Measurements from ENCODE around the gene TRPV6.

DNA sequence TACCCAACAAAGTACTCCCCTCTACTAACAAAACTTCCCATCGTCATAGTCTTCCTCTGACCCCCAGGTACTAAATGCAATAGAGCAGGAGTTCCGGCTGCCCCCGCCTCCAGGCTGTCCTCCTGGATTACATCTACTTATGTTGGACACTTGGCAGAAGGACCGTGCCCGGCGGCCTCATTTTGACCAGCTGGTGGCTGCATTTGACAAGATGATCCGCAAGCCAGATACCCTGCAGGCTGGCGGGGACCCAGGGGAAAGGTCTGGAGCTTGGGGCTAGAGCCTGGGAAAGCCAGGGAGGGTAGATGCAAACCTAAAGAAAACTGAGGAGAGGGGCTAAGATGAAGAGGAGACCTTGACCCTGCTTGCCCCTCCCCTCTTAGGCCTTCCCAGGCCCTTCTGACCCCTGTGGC lies 15.4 kb downstream of the TRPV6 start:
- TF ChIP-seq, protein P1, sequence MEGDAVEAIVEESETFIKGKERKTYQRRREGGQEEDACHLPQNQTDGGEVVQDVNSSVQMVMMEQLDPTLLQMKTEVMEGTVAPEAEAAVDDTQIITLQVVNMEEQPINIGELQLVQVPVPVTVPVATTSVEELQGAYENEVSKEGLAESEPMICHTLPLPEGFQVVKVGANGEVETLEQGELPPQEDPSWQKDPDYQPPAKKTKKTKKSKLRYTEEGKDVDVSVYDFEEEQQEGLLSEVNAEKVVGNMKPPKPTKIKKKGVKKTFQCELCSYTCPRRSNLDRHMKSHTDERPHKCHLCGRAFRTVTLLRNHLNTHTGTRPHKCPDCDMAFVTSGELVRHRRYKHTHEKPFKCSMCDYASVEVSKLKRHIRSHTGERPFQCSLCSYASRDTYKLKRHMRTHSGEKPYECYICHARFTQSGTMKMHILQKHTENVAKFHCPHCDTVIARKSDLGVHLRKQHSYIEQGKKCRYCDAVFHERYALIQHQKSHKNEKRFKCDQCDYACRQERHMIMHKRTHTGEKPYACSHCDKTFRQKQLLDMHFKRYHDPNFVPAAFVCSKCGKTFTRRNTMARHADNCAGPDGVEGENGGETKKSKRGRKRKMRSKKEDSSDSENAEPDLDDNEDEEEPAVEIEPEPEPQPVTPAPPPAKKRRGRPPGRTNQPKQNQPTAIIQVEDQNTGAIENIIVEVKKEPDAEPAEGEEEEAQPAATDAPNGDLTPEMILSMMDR (IDR thresholded peaks at IDR 0.05; ENCODE audit: insufficient read depth, low read length, poor library complexity, severe bottlenecking): no peak
- TF ChIP-seq EZH2phosphoT487 (conservative IDR thresholded peaks at IDR 0.05; ENCODE audit: low read length): no peak
